ENCODE data around the gene PDGFA. TPM values are rescaled to one million over a fixed set of nuclear protein-coding genes. Genes with fewer than 3 reads are reported as not detected.

The PDGFA gene
- total RNA-seq, 3 donors from 2014 or later (not counting 1 experiment from before 2014, with no cell fraction given), result 0.86 to 2.0 (median 1.5) TPM

- intact Hi-C loops (cut with micrococcal nuclease), result no loop called here
- no peaks in the 10 kb centered on the region for H3K36me3 Mint-ChIP-seq
Measured at GRCh38 chr7:525740-526139, 6.1 kb upstream of the PDGFA start.

GRCh38 chr7:524800-525199 lies 5.2 kb upstream of the PDGFA start:
- H3K27ac ChIP-seq (ENCODE audit: low read length), result no peak overlapping the region
- Mint-ChIP-seq H3K27ac (no peak overlapping the region), H3K4me3 (no peak overlapping the region), H3K9me3 (no peaks in the 10 kb centered on the region), H3K27me3 (ENCODE audit: low read depth in 2 of 2) (peaks cover 6 to 13% of the 10 kb centered on the region in 2 donors), H3K36me3 (no peaks in the 10 kb centered on the region), H3K4me1 (no peaks in the 10 kb centered on the region)
- ATAC-seq (no peak), DNase-seq (no peak)
- H3K9me3 ChIP-seq (ENCODE audit: control insufficient read depth, insufficient read depth, low read length), result no peaks in the 10 kb centered on the region
- H3K27me3 ChIP-seq (ENCODE audit: control insufficient read depth, insufficient read depth, low read length), result peaks cover 22% of the 10 kb centered on the region
- H3K36me3 ChIP-seq (ENCODE audit: control insufficient read depth, insufficient read depth, low read length), result no peaks in the 10 kb centered on the region
- no peak overlapping the region for H3K4me3 ChIP-seq (ENCODE audit: low read length)
- TF ChIP-seq, protein P1, sequence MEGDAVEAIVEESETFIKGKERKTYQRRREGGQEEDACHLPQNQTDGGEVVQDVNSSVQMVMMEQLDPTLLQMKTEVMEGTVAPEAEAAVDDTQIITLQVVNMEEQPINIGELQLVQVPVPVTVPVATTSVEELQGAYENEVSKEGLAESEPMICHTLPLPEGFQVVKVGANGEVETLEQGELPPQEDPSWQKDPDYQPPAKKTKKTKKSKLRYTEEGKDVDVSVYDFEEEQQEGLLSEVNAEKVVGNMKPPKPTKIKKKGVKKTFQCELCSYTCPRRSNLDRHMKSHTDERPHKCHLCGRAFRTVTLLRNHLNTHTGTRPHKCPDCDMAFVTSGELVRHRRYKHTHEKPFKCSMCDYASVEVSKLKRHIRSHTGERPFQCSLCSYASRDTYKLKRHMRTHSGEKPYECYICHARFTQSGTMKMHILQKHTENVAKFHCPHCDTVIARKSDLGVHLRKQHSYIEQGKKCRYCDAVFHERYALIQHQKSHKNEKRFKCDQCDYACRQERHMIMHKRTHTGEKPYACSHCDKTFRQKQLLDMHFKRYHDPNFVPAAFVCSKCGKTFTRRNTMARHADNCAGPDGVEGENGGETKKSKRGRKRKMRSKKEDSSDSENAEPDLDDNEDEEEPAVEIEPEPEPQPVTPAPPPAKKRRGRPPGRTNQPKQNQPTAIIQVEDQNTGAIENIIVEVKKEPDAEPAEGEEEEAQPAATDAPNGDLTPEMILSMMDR (IDR thresholded peaks at IDR 0.05), result no peak
- 93% methylated on average over 9 of the region's 9 CpGs for WGBS (ENCODE audit: insufficient coverage)
- intact Hi-C loops (cut with micrococcal nuclease), result no loop called here
- H3K4me1 ChIP-seq (ENCODE audit: control insufficient read depth, insufficient read depth, low read length), result peaks cover 31% of the 10 kb centered on the region

More at GRCh38 chr7:525740-526139, 6.1 kb upstream of the PDGFA start:
- Histone ChIP-seq H3K4me1 (ENCODE audit: control insufficient read depth, insufficient read depth, low read length) (peaks cover 22% of the 10 kb centered on the region), H3K27ac (ENCODE audit: low read length) (no peak overlapping the region), H3K9me3 (ENCODE audit: control insufficient read depth, insufficient read depth, low read length) (no peaks in the 10 kb centered on the region), H3K27me3 (ENCODE audit: control insufficient read depth, insufficient read depth, low read length) (peaks cover 17% of the 10 kb centered on the region), H3K36me3 (ENCODE audit: control insufficient read depth, insufficient read depth, low read length) (no peaks in the 10 kb centered on the region), H3K4me3 (ENCODE audit: low read length) (no peak overlapping the region)
- TF ChIP-seq, protein P1 (IDR thresholded peaks at IDR 0.05), result no peak
- H3K27ac Mint-ChIP-seq, result no peak overlapping the region
- 85% methylated on average over 12 of the region's 12 CpGs for WGBS (ENCODE audit: insufficient coverage)
- H3K9me3 Mint-ChIP-seq, result no peaks in the 10 kb centered on the region
- peaks cover 6 to 16% of the 10 kb centered on the region in 2 donors for H3K27me3 Mint-ChIP-seq (ENCODE audit: low read depth in 2 of 2)
- no peak for ATAC-seq
- H3K4me1 Mint-ChIP-seq, result no peaks in the 10 kb centered on the region
- DNase-seq, result no peak
- no peak overlapping the region for H3K4me3 Mint-ChIP-seq

DNA sequence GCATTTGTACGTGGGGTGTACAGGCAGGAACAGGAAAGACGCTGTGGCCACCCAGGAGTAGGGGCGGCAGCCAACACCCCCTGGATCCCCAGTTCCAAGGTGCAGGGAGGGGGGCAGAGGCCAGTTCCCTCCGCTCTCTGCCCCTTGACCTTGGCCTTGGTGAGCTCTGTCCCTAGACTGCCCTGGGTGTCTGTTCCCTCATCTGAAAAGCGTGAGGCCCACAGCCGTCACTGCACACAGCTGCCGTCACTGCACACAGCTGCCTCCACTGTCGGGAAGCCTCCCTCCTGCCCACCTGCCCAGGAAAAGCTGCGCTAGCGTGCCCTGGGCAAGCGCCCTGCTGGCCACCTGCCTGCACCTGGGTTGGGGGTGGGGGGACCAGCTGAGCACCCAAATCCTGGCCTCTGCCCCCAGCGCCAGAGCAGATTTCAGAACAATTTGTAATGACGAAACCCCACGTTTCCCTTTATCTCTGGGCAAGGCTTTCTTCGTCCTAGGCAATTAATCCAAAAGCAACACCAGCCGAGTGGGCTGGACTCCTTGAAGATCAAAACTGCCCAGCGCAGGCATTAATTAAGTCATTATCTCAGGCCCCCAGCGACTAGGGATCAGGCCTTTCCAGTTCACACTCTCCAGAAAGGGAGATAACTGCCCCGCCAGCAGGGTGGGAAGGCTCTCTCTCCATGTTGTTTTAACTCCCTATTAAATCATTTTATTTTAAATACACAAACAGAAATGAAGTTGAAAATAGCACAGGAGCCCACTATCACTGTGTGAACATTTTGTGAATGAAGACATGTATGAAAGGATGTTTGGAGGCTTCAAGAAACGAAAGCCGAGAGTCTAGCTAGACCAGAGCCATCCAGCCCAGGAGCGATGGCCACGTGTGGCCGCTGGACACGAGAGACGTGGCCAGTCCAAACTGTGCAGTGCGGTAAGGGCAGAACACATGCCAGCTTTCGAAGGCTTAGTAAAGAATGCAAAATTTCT lies 4.0 kb upstream of the PDGFA start:
- H3K4me3 Mint-ChIP-seq, result peak overlapping the region; percentile 67
- WGBS (ENCODE audit: insufficient coverage), result 81% methylated on average over 28 of the region's 28 CpGs
- intact Hi-C loops (cut with micrococcal nuclease), result no loop called here

More for the DNA sequence above, 4.0 kb upstream of the PDGFA start:
- H3K27ac ChIP-seq (ENCODE audit: low read length), result no peak overlapping the region
- no peak for ATAC-seq
- no peak overlapping the region for H3K4me3 ChIP-seq (ENCODE audit: low read length)
- H3K36me3 Mint-ChIP-seq, result no peaks in the 10 kb centered on the region
- peaks cover 22% of the 10 kb centered on the region for H3K27me3 ChIP-seq (ENCODE audit: control insufficient read depth, insufficient read depth, low read length)
- peaks cover 6 to 14% of the 10 kb centered on the region in 2 donors for H3K27me3 Mint-ChIP-seq (ENCODE audit: low read depth in 2 of 2)
- H3K36me3 ChIP-seq (ENCODE audit: control insufficient read depth, insufficient read depth, low read length), result no peaks in the 10 kb centered on the region
- no peak for DNase-seq
- no peaks in the 10 kb centered on the region for H3K9me3 Mint-ChIP-seq
- H3K4me1 Mint-ChIP-seq, result peaks cover 0 to 2% of the 10 kb centered on the region in 2 donors
- TF ChIP-seq, protein P1 (IDR thresholded peaks at IDR 0.05), result no peak
- H3K27ac Mint-ChIP-seq, result no peak overlapping the region
- H3K9me3 ChIP-seq (ENCODE audit: control insufficient read depth, insufficient read depth, low read length), result no peaks in the 10 kb centered on the region
- peaks cover 34% of the 10 kb centered on the region for H3K4me1 ChIP-seq (ENCODE audit: control insufficient read depth, insufficient read depth, low read length)
